Activated CD4-positive, alpha-beta T cell treated with anti-CD3 and anti-CD28 coated beads for 4 hours (primary cell): ENCODE data around the gene A4GALT.
"Not testable (repeated sequence)": the region's sequence is repeated elsewhere in the genome, so short reads cannot be mapped to it uniquely, and the experiment has no call there.

Experiments
- DNase-seq, 2 donors: peaks; one replicate each; pipeline ENCODE4 v3.0.0-alpha.2; 2020

A4GALT gene, protein sequence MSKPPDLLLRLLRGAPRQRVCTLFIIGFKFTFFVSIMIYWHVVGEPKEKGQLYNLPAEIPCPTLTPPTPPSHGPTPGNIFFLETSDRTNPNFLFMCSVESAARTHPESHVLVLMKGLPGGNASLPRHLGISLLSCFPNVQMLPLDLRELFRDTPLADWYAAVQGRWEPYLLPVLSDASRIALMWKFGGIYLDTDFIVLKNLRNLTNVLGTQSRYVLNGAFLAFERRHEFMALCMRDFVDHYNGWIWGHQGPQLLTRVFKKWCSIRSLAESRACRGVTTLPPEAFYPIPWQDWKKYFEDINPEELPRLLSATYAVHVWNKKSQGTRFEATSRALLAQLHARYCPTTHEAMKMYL

GRCh38 chr22:42720263-42721044, at the start of gene A4GALT:
Gene A4GALT, minus strand, starts transcription at chr22:42720870. Its CDS starts 26,919 bp downstream, at chr22:42693951.
- no peak for DNase-seq

DNA sequence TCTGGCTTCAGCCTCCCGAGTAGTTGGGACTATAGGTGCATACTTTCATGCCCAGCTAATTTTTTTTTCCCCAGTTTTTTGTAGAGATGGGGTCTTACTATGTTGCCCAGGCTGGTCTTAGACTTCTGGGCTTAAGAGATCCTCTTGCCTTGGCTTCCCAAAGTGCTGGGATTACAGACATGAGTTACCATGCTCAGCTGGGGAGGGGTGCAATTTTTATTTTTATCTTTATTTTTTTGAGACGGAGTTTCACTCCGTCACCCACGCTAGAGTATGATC, 49.7 kb upstream of the A4GALT start:
- DNase-seq = no peak

GRCh38 chr22:42769574-42770447, 49.1 kb upstream of the A4GALT start:
- no peak for DNase-seq

GRCh38 chr22:42769238-42769573, 48.5 kb upstream of the A4GALT start:
- no peak for DNase-seq

GRCh38 chr22:42768385-42769035, 47.8 kb upstream of the A4GALT start:
- DNase-seq = no peak

- no peak for DNase-seq
Measured at GRCh38 chr22:42766860-42767259, 46.2 kb upstream of the A4GALT start.

DNA sequence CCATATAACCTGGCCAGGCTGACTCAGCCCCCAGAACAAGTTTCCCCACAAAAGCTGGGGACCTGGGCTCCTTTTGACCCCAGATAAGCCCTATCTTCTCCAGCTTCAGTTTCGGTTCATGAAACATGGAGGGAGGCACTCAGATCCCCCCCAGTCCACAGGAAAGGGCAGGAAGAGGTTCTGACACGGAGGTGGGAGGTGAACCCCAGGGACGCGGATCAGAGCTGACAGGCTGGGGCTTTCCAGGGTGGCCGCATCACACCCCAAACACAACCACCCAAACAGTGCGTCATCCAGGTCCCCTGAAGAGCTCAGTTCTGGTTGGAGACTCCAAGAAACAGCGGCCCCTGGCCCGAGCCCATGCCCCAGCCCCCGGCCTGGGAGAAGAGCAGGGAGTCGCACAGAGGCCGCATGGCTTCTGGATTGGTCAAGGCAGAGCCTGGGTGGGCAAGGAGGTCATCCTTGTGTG, 44.3 kb upstream of the A4GALT start:
- no peak for DNase-seq

DNA sequence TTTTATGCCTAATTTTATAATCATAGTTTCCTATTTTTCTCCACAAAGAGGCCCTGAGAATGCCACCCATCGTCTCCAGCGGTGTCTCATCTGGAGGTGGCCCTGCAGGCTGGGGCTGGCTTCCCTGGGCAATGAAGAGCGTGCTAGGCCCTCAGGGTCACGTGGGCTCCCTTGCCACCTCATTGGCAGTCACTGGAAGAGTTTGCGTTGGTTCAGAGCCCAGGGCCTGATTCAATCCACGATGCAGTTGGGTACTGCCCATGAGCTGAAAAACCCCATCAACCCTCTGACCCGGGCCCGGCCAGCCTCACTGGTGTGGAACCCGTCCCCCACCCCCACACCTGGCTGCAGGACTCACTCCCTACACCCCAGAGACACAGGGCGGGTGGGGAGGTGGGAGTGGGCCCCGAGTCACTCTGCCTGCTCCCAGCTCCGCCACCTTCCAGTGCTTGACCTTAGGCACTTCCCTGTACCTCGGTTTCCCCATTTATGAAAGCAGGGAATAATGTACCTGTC, 43.4 kb upstream of the A4GALT start:
- DNase-seq = no peak

DNA sequence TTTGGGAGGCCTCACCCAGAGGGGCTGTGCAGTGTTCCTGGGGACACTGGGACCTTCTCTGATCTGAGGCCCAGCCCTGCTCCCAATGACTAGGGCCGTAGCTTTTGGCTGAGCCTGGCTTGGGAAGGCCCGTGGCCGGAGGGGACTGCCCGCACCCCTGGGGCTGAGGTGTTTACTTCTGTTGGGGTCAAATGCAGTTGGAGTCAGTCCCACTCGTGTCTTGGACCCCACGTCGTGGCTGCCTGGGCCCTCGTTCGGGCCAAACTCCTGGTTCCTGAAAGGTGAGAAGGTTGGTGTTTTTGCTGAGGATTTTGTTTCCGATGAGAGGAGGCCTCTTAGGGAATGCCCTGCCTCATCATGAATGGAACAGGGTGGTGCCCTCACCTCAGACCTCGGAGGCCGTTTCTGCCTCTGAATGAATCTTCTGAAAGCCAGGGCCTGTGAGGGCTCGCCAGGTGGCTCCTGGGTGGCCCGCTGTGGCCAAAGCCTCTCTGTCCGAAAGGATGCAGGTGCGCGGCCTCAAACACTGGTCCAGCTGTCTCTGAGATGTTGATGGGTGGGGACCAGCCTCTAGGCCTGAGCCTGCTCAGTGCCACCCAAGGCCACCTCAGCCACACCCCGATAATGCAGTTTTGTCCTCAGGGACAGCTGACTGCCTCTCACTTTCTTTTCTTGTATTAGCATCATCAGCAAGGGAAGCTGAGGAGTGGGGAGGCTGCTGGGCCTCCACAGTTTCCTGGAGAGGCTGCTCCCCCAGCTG, 40.3 kb upstream of the A4GALT start:
- DNase-seq = no peak

GRCh38 chr22:42758931-42759629, 38.4 kb upstream of the A4GALT start:
- DNase-seq = no peak

DNA sequence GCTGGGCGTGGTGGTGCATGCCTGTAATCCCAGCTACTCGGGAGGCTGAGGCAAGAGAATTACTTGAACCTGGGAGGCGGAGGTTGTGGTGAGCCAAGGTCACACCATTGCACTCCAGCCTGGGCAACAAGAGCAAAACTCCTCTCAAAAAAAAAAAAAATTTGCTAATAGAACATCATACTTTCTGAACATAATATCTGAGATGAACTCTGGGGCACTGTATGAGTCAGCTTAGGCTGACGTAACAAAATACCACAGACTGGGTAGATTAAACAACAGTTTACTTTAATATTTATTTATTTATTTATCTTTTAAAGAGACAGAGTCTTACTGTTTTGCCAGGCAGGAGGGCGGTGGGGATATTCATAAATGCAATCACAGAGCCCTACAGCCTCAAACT, 34.9 kb upstream of the A4GALT start:
- DNase-seq = not testable (repeated sequence)

- not testable (repeated sequence) for DNase-seq
Measured at GRCh38 chr22:42755121-42755520, 34.5 kb upstream of the A4GALT start.

GRCh38 chr22:42754658-42755057, 34.0 kb upstream of the A4GALT start:
- no peak for DNase-seq

GRCh38 chr22:42752912-42753311, 32.2 kb upstream of the A4GALT start:
- no peak for DNase-seq

DNA sequence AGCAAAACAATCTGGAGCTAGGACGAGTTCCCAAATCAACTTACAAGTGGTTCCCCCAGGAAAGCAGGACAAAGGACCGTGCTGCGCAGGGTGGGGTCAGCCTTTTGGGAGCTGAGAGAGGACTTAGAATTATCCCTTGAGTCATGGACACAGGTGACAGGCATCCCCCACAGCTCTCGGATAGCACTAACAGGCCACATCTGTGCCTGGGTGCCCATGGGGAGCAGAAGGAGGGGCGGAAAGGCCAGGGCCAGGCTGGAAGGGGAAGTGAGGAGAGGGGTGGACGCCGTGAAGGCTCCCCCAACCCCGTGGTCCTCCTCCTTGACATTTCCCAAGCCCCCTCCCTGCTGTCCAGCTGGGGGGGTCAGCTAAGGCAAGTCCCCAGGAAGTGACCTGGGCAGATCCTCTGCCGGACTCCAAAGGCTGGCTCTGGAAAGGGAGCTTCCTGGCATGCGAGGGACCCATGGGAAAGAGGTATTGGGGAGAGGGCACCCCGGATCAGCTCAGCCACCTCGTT, 31.6 kb upstream of the A4GALT start:
- no peak for DNase-seq

GRCh38 chr22:42750421-42750820, 29.8 kb upstream of the A4GALT start:
- DNase-seq = not testable (repeated sequence)

GRCh38 chr22:42747701-42748513, 27.2 kb upstream of the A4GALT start:
- no peak for DNase-seq

GRCh38 chr22:42745118-42745517, 24.4 kb upstream of the A4GALT start:
- DNase-seq = no peak

GRCh38 chr22:42743501-42743991, 22.9 kb upstream of the A4GALT start:
- DNase-seq = no peak

GRCh38 chr22:42742940-42743339, 22.3 kb upstream of the A4GALT start:
- DNase-seq = no peak
